HUDEP-2 (cell line): ENCODE data around the gene IFIH1.

ENCODE experiments used
- DNase-seq, 76 experiments: peaks; one replicate each; lab custom pipeline; 2025; ENCODE audit not compliant: unreplicated experiment in 76 of 76; lab: John Stamatoyannopoulos, UW

The IFIH1 gene

GRCh38 chr2:162315938-162316337, 2.5 kb downstream of the IFIH1 start:
- DNase-seq: no peak

DNA sequence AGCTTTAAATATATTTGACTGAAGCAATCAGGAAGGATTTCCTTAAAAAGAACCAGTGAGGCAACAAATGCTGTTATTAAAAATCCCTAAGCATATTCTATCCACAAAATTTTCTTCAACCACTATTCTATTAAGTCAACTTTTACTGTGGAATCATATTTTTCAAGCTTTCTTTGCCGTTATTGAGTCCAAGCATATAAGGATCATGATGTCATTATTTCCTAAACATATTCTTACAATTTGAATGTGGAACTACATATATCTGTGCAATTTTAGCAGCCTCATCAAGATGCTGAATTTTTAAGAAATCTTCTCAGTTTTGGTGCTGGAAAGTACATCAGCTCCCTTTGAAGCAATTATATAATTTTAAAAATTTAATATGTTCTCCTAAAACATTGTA, 5.6 kb downstream of the IFIH1 start:
- no peak for DNase-seq

DNA sequence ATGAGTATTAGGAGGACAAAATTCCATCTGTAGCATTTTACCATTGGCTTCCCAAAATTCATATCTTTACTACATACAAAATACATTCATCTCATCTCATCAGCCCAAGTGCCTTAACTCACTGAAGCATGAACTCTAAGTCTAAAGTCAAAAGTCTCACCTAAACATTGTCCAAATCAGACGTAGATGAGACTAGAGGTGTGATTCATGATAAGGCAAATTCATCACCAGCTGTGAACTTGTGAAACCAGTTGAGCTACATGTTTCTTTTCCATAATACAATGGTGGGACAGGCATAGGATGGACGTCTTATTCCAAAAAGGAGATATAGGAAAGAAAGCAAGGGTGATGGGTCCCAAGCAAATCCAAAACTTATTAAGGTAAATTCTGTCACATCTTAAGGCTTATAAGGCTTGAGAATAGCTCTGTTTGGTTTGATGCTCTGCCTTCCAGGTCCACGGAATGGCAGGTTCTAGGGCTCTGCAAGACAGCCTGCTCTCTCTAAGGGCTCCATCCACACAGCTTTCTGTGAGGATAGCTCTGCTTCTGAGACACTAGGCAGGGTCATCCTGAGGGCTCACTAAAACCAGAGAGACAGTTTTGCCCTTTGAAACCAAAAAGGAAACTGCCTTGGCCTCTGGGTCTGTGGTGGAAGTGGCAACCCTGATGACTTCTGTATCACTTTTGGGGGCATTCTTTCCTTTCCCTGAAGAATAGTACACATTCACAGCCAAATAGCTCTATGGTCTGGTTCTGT, 9.6 kb downstream of the IFIH1 start:
- DNase-seq: no peak

GRCh38 chr2:162305901-162306300, 12.6 kb downstream of the IFIH1 start:
- DNase-seq: no peak

- no peak for DNase-seq
These were observed 16.6 kb downstream of the IFIH1 start for GRCh38 chr2:162301877-162302276.

DNA sequence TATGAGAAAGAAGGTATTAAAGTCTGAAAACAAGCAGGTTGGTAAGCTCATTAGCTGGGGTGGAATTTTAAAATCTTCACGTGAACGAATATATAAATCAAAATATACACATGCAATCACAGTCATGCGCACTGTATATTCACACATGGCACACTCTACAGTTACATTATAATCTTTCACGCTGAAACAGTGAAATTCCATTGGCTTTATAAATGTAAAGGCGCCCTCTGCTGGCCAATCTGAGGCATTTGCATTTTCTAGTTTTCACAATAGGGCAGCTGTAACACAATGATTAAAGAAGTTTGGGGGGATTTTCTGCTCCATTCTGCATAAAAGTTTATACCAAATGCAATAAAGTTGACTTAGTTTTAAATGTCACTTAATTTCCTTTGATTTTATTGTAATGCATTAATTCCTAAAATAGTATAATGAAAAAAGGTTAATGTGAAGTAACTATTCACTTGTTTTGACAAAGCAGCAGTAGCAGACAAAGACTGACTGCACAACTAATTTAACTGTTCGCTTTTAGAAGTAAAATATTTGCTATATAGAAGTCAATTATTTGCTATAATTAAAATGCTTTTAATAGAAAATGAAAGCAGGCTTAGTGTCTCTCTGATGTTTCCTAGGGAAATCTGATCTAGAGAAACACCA, 17.2 kb downstream of the IFIH1 start:
- peak in 37 of 76 experiments; percentile 2 to 53 (median 13) for DNase-seq

DNA sequence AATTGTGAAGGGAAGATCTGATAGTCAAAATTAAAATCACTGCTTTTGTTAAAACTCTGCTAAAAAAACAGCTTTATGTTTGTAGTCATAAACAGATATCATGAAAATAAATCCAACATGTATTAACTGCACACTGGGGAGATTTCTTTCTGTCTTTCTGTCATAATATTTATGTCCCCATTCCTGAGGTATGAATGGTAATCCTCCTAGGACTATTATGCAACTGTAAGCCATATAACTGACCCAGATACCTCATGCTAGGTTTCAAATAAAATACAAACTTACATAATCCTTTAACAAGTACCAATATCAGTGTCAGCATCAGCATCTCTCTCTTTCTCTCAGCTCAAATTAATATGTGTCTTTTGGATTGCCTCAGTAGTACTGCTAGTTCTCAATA, 18.2 kb downstream of the IFIH1 start:
- DNase-seq: no peak

DNA sequence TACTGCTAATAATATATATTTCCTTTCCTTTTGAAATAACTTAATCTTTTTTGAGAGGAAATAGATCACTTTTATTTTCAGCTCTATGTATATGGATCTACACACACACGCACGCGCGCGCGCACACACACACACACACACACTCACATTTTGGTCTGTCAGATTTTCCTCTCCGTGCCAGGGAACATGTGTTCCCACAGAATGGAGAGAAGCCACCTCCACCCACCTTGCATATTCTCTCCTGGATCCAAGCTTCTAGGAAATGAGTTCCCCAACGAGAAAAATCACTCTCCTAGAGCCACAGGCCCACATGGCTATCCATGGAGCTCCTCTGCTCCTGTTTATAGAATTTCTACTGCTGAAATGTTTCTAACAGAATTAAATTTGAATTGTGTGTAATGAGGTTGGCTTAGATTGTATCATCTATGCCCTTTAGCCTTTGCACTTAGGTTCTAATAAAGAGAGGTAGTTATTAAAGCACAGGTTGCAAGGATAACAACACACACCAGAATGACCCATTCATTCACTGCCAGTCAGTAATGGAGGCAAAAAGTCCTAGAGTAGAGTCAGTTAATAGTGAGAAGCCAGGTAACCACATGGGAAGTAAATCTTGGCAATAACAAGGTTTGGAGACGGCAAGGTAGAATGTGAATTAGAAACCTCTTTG, 19.7 kb downstream of the IFIH1 start:
- no peak for DNase-seq

GRCh38 chr2:162297925-162298552, 20.4 kb downstream of the IFIH1 start:
- DNase-seq: peak in 42 of 76 experiments; percentile 2 to 75 (median 41)

GRCh38 chr2:162295009-162295408, 23.5 kb downstream of the IFIH1 start:
- no peak for DNase-seq

DNA sequence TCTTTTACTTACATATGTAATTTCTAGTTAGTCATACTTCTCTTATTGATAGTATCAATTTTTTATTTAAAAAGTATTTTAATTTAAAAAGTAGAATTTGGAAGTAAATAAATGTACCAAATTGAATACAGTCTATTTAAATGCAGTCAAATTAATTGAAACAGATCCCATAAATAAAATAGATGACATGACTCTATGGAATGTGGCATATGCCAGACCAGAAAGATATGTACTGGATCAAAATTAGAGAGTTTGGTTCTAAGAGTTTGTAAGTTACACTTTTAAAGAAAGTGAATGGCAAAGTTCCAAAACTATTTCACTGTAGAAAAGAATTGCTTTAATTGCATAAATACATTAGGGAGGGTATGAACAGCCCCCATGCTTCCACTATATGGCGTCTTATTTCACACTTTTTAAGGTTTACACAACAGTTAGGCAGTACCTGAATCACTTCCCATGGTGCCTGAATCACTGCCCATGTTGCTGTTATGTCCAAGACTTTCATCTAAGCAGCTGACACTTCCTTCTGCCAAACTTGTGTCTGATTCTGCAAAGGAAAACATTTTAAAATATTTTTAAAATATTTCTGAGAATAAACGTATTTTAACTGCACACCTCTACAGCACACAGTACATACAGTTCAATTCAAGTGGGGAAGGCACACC, 25.2 kb downstream of the IFIH1 start:
- DNase-seq: no peak

GRCh38 chr2:162291748-162292147, 26.7 kb downstream of the IFIH1 start:
- no peak for DNase-seq

DNA sequence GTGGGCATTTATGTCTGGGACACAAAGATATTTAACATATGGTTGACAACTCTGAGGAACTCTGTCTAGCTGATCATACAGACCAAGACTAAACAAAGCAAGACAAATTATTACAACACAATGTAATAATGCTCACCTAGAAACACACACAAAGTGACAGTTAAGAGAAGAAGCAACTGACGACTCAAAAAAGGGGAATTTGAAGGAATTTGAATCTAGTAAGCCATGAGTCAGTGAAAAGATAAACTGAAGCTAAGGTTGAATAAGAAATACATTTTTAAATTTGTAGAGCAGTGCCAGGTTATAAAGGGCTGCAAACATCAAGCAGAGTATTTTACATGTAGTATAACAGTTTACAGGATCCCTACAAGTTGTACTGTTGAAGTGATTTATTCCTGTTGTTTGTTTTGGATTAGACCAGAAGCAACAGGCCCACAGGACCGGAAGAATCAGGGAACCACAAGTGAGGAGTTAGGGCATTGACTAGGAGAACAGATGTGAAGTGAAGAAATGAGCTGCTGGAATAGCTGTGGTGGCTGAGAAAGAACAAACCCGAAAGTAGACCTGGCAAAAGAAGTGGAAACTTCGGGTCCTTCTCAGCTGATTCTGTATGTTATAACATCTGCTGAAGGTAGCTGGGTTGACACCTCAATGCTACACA, 35.6 kb downstream of the IFIH1 start:
- DNase-seq: no peak

GRCh38 chr2:162280654-162281053, 37.8 kb downstream of the IFIH1 start:
- no peak for DNase-seq

DNA sequence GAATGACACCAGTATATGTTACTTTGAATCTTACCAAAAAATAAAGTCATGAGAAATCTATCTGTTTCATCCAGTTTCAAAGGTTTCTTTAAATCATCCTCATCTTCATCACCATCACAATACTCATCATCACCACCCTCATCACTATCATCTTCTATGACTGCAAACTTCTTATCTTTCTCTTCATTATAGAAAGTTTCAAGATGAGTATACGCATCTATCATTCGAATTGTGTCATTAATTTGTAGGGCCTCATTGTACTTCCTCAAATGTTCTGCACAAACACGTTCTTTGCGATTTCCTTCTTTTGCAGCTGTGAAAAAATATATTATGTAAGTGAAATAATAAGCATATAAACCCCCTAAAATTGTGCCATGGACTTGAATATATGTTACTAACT, 41.1 kb downstream of the IFIH1 start:
- DNase-seq: no peak

DNA sequence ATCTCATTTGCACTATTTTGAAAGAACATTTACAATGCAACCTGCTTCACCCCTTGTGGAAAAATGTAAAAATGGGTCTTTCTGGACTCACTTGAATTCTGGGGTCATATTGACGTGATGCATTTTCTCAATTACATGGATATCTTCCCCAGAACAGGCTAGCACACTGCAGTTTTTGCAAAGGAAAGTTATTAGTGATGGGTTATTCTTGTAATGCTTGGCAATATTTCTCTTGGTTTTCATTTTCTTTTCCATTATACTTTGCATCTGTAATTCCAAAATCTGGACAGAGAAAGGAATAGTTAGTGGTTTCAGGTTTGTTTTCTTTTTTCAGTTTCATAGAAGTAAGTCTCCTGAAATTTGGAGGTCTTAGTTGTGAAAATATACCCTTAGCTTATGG, 50.5 kb downstream of the IFIH1 start:
- DNase-seq: no peak

DNA sequence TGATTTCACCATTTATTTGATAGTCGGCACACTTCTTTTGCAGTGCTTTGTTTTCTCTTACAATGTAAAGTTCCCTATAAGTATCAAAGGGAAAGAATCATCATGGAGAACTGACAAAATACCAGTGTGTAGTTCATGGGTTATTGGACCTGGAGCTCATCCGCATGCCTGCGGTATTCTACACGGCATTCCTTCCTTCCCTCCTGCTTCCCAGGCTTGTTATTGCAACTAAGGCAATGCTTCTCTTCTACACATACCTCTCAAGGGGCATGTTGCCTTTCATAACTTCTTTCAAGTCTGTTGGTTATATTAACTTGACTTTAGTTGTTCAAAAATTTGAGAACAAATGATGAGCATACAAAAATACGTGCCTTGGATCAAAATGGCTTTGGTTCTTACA, 51.0 kb downstream of the IFIH1 start:
- no peak for DNase-seq

DNA sequence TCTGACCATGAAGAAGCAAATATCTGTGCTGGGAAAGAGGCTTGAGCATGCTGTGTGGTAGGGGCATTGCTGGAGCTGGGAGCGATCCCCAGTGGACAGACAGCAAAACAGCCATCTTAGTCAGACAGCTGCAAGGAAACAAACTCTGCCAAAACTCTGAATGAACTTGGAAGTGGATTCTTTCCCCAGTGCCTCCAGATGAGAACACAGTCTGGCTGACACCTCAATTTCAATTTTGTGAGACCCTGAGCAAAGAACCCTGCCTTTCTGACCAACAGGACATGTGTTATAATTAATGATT, 52.1 kb downstream of the IFIH1 start:
- DNase-seq: no peak

- no peak for DNase-seq
These were observed 52.6 kb downstream of the IFIH1 start for GRCh38 chr2:162265666-162266459.
